ENCODE results near the gene DPH5.
"Not testable (repeated sequence)": the region's sequence is repeated elsewhere in the genome, so short reads cannot be mapped to it uniquely, and the experiment has no call there.

DPH5 gene

DNA sequence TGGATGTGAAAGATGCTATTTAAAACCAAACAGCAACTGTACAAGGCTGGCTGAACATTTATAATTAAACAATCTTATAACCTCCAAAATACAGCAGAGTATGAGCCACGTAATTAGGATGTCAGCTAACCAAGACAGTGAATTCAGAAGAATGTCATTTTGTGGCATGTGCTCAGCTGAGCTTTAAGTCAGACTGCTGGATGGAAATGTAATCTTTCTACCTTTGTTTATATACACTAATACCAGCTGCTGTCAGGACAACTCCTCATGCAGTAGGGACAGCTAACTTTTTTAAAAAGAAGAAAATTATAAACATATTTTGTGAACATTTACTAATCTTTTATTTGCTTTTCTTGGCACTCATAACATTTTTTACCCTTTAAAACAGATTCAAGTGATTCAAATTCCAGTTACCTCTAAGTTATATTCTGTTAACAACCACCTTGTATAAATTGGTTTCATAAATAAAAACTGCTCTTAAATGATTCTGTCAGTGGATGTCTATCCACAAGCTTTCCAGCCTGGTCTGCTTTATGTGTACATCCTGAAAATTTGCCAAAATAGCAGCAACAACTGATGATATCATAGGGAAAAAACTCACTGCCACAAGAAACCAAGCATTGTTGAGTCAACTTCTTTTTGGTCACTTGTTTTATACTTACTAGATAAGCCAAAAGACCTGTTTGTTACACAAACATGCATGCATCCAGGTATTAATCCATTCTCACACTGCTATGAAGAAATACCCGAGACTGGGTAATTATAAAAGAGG, 36.1 kb downstream of the DPH5 start:
- no peaks in the 10 kb centered on the region for H3K9me3 Mint-ChIP-seq

DNA sequence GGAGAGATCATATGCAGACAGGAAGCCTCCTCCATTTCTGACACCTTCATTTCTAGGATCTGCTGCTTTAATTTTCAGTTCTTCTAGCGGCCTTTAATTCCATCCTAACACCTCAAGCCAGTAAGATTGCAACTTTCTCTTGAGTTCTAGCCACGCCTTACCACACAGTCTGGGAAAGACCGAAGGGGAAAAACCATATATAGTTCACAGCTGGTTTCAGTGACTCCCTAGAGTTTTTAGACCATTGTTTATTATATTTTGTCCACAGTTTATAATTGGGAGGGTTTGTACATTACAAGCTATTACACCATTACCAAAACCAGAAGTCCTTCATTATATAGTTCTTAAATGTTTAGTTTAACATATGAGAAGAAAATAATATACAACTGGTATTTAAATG, 37.5 kb downstream of the DPH5 start:
- Mint-ChIP-seq H3K27me3 (no peaks in the 10 kb centered on the region), H3K36me3 (peaks cover 55 to 60% of the 10 kb centered on the region in 2 donors), H3K4me3 (no peak overlapping the region), H3K4me1 (peaks cover 2 to 11% of the 10 kb centered on the region in 2 donors), H3K9me3 (no peaks in the 10 kb centered on the region), H3K27ac (no peak overlapping the region)
- DNase-seq (no peak), ATAC-seq (replicated peaks) (no peak)

More for the DNA sequence above, 36.1 kb downstream of the DPH5 start:
- H3K27ac Mint-ChIP-seq = no peak overlapping the region
- H3K27me3 Mint-ChIP-seq = no peaks in the 10 kb centered on the region
- H3K36me3 Mint-ChIP-seq = peaks cover 51 to 52% of the 10 kb centered on the region in 2 donors
- peaks cover 2 to 11% of the 10 kb centered on the region in 2 donors for H3K4me1 Mint-ChIP-seq
- DNase-seq (no peak), ATAC-seq (replicated peaks) (no peak)
- H3K4me3 Mint-ChIP-seq = no peak overlapping the region

DNA sequence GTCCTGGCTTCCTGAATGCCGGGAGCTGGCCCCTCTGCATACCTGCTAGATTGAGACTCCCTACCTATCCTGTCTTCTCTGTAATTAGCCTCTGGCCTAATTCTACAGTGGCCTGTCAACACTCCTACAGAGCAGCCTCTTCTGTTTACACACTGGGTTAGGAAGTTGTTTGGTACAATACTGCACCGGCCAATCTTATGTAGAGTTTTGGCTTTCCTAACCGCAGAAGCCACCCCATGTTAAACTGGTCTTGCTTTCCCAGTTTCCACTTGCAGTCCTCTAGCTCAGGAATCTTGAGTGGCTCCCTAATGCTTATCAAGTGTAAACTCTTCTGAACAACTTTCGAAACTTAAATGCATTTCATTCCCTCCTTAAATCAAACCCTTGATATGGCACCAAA, 42.8 kb downstream of the DPH5 start:
- H3K27ac Mint-ChIP-seq = no peak overlapping the region
- H3K4me3 Mint-ChIP-seq = no peak overlapping the region
- no peaks in the 10 kb centered on the region for H3K27me3 Mint-ChIP-seq
- DNase-seq (no peak), ATAC-seq (replicated peaks) (no peak)
- H3K36me3 Mint-ChIP-seq = peaks cover 31 to 63% of the 10 kb centered on the region in 2 donors
- peaks cover 3 to 12% of the 10 kb centered on the region in 2 donors for H3K4me1 Mint-ChIP-seq
- no peaks in the 10 kb centered on the region for H3K9me3 Mint-ChIP-seq

DNA sequence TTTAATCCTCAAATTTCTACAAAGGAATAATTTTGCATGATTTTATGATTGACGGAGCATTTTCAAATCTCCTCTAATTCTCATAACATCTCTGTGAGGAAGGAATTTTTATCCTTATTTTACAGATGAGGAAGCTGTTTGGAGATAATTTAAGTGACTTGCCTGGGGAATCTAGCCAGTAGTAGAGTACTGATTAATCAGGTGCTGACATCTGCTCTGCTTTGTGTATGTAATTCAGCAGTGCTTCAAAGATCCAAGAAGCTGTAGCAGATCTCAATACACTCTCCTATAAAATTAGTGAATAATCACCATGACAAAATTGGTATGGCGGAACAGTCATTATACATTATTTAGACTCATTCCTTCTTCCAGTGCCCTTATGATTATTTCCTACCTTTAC, 46.0 kb downstream of the DPH5 start:
- Mint-ChIP-seq H3K4me3 (no peak overlapping the region), H3K27ac (no peak overlapping the region), H3K27me3 (no peaks in the 10 kb centered on the region), H3K4me1 (peaks cover 3 to 6% of the 10 kb centered on the region in 2 donors), H3K9me3 (no peaks in the 10 kb centered on the region), H3K36me3 (peaks cover 23 to 54% of the 10 kb centered on the region in 2 donors)
- DNase-seq = no peak
- ATAC-seq (replicated peaks) = peak in 1 of 2 donors; percentile 27

DNA sequence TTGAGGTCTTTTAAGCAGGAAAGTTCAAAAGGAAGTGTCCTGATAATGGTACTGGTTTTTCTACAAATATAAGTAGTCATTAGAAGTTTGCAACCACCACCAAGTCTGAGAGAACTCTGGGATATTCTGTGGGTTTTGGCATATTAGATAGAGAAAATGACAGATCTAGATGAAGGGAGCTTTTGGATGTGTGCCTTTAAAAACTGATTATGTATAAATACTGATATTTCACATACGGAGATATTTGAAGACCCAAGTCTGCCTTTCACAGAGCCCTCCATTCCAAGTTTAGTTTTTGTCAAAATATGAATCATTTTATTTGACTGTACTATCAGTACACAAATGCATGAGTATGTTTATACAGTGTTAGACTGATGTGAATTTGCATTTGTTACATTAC, 48.6 kb downstream of the DPH5 start:
- H3K36me3 Mint-ChIP-seq = peaks cover 22 to 49% of the 10 kb centered on the region in 2 donors
- ATAC-seq (replicated peaks) (no peak), DNase-seq (no peak)
- H3K4me1 Mint-ChIP-seq = peaks cover 7 to 9% of the 10 kb centered on the region in 2 donors
- H3K4me3 Mint-ChIP-seq = no peak overlapping the region
- H3K9me3 Mint-ChIP-seq = no peaks in the 10 kb centered on the region
- H3K27me3 Mint-ChIP-seq = no peaks in the 10 kb centered on the region
- no peak overlapping the region for H3K27ac Mint-ChIP-seq

DNA sequence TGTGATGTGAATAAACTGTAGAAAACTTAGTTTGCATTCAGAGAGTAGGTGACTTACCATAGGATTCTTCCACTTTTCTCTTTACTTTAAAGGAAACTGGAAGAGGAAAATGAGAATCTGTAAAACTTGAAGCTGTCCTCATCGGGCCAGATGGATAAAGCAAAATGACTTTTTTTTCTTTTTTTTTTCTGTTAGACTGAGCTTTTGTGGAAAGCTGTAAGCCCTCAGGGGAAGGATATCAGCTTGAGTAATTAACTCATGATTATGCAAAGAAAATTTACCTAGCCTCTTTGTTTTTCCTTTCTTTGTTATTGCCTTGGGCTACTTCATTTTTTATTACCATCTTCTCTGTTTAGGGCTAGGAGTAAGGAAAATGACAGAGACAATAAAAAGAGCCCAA, 53.4 kb downstream of the DPH5 start:
- Mint-ChIP-seq H3K36me3 (peaks cover 21 to 47% of the 10 kb centered on the region in 2 donors), H3K27ac (no peak overlapping the region), H3K4me3 (no peak overlapping the region), H3K9me3 (no peaks in the 10 kb centered on the region), H3K27me3 (no peaks in the 10 kb centered on the region), H3K4me1 (peaks cover 13 to 18% of the 10 kb centered on the region in 2 donors)
- DNase-seq (no peak), ATAC-seq (replicated peaks) (no peak)

DNA sequence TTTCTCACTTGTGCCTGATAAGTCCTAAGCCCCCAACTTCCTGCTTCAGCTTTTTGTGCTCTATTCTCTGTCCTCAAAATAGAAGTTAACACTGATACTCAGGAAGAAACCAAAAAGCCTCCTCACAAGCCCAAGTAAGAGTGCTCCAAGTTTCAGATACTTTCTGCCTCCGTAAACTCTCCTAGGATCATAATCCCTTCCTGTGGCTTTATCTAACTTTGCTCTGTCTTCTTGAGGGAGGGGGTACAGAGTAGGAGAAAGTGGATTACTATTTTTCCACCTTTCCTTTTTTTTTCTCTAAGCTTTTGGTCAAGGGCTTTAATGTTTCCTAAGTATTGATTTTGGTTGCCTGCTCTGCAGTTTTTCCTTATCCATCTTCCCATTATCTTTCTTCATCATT, 54.6 kb downstream of the DPH5 start:
- Mint-ChIP-seq H3K4me1 (peaks cover 13 to 18% of the 10 kb centered on the region in 2 donors), H3K4me3 (no peak overlapping the region), H3K27me3 (no peaks in the 10 kb centered on the region), H3K36me3 (peaks cover 17 to 47% of the 10 kb centered on the region in 2 donors), H3K9me3 (no peaks in the 10 kb centered on the region), H3K27ac (no peak overlapping the region)
- ATAC-seq (replicated peaks) (no peak), DNase-seq (no peak)

DNA sequence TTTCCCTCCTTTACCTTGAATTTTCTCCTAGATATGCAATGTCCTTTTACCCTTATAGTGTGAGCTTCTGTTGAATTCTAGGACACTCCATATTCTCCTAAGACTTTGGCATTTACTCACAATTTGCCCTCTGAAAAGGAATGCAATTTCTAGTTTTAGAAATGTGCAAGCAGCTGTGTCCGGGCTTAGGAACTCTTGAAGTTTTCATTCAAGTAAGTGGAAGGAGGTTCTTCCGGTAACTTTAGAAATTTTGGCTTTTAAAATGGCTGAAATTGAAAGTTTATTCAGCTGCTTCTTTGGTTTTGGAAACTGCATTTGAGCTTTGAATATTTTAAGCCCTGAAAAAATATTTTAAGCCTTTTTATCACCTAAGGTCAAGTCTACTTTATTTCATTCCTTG, 56.3 kb downstream of the DPH5 start:
- Mint-ChIP-seq H3K4me1 (peaks cover 14 to 18% of the 10 kb centered on the region in 2 donors), H3K36me3 (peaks cover 17 to 42% of the 10 kb centered on the region in 2 donors), H3K27me3 (no peaks in the 10 kb centered on the region), H3K9me3 (no peaks in the 10 kb centered on the region), H3K4me3 (no peak overlapping the region), H3K27ac (no peak overlapping the region)
- no peak for DNase-seq
- no peak for ATAC-seq (replicated peaks)

DNA sequence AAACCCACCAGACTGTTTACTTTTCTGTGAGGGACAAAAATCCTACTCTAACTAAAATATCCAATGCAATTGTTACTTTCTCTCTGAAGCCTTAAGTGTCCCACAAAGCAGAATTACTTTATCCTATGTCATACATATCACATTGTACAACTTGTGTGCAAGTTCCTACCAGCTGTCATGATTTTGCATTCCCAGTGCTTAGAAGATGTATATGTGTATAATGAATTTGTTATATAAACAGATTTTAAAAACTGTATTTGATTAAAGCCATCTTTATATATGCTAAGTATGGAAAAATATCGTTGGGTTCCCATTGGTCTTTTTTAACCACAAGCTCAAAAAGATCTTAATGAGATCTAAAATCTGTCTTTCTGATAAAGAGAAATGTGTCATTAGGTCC, 57.0 kb downstream of the DPH5 start:
- H3K27ac Mint-ChIP-seq = no peak overlapping the region
- no peaks in the 10 kb centered on the region for H3K9me3 Mint-ChIP-seq
- peaks cover 21 to 39% of the 10 kb centered on the region in 2 donors for H3K36me3 Mint-ChIP-seq
- H3K4me1 Mint-ChIP-seq = peaks cover 16 to 21% of the 10 kb centered on the region in 2 donors
- DNase-seq (no peak), ATAC-seq (replicated peaks) (no peak)
- no peaks in the 10 kb centered on the region for H3K27me3 Mint-ChIP-seq
- H3K4me3 Mint-ChIP-seq = no peak overlapping the region

DNA sequence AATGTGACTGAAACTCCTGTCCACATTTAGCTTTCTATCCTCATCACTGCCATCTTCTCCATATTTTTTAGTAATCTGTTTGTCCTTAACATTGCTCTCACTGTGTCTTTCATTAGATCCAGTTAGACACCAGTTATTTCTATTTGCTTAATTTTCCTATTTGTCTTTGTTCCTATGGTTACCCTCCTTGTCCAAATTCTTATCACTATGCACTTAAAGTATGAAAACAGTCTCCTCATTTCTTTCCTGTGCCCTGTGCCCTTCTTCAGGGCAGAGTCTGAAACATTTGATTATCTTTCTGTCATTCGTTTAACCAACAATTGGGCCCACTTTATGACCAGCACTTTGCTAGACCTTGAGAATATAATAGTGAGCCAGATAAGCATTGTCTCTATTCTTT, 65.5 kb downstream of the DPH5 start:
- Mint-ChIP-seq H3K4me1 (peaks cover 14 to 19% of the 10 kb centered on the region in 2 donors), H3K27ac (no peak overlapping the region), H3K36me3 (peaks cover 27 to 46% of the 10 kb centered on the region in 2 donors), H3K4me3 (no peak overlapping the region), H3K27me3 (no peaks in the 10 kb centered on the region), H3K9me3 (peaks cover 0 to 5% of the 10 kb centered on the region in 2 donors)
- DNase-seq = no peak
- no peak for ATAC-seq (replicated peaks)

DNA sequence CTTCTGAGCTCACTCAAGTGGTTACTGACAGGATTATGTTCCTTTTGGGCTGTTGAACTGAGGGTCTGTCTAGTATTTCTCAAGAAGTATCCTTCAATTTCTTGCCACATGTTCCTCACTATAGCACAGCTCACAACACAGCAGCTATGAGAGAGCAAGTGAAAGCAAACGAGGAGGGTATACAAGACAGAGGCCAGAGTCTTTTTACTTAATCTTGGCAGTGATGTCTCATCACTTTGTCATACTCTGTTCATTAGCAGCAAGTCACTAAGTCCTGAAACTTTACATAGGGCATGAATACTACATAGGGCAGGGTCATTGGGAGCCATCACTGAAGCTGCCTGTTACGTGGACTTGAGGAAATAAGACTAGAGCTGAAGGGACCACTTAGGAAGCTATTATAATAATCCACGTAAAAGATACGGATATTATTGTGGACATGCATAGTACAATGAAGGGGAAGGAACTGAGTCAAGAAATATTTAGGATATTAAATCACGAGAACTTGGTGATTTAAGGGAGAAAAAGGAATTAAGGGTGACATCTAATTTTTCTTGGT, 66.0 kb downstream of the DPH5 start:
- DNase-seq (no peak), ATAC-seq (replicated peaks) (no peak)
- peaks cover 14 to 19% of the 10 kb centered on the region in 2 donors for H3K4me1 Mint-ChIP-seq
- H3K27me3 Mint-ChIP-seq = no peaks in the 10 kb centered on the region
- H3K27ac Mint-ChIP-seq = no peak overlapping the region
- peaks cover 25 to 44% of the 10 kb centered on the region in 2 donors for H3K36me3 Mint-ChIP-seq
- H3K9me3 Mint-ChIP-seq = peaks cover 0 to 5% of the 10 kb centered on the region in 2 donors
- no peak overlapping the region for H3K4me3 Mint-ChIP-seq

DNA sequence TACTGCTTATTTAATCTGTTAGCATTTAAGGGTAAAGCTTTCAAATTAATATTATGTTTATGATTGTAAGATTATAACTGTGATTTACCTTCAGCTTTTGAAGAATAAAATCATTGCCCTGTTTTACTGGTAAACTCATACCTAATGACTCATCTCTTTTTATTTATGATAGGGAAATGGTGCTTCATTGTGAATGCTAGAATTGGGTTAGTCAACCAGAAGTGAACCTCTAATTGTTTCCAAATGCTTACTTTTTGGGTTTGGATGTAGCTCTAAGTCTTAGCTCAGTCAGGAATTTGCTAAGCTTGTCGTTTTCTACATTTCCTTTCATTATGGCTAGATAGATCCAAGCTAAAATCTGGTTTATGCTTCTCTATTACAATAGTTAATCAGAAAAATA, 70.3 kb downstream of the DPH5 start:
- H3K9me3 Mint-ChIP-seq = peaks cover 7 to 8% of the 10 kb centered on the region in 2 donors
- no peaks in the 10 kb centered on the region for H3K27me3 Mint-ChIP-seq
- peaks cover 17 to 18% of the 10 kb centered on the region in 2 donors for H3K4me1 Mint-ChIP-seq
- H3K36me3 Mint-ChIP-seq = peaks cover 27 to 44% of the 10 kb centered on the region in 2 donors
- H3K4me3 Mint-ChIP-seq = no peak overlapping the region
- H3K27ac Mint-ChIP-seq = no peak overlapping the region
- ATAC-seq (replicated peaks) = no peak
- no peak for DNase-seq

DNA sequence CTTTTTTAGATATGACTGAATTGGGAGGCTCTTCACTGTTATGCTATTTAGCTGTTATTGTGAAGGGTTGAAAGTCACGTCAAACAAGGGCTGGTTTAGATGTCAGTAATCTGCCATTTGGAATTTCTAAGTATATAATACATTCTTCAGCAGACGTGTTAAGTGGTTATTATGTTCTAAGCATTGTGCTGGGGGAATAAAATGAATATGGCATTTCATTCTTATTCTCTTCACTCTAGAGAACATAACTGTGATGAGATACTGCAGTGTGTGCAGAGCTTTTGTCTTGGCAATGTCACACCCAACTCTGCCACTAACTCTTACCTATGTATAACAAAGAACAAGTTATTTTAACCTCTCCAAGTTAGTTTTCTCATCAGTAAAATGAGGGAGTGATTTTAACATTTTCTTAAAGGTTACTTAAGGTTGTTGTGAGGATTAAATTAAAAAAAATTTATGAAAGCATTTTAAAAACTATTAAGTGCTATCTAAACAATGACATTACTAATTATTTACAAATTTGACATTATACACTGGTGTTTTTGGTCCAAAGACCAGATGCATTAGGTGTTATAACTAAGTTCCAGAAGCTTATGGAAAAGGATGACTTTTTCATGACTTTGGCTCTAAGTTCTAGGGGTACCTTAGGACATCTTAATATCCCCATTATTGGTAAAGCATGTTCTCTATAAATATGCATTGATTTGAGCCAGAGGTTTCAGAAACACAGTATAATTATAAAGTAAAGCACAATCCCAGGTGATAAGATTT, 71.4 kb downstream of the DPH5 start:
- Mint-ChIP-seq H3K4me3 (no peak overlapping the region), H3K9me3 (peaks cover 7 to 8% of the 10 kb centered on the region in 2 donors), H3K36me3 (peaks cover 28 to 49% of the 10 kb centered on the region in 2 donors), H3K27ac (no peak overlapping the region), H3K27me3 (no peaks in the 10 kb centered on the region), H3K4me1 (peaks cover 25 to 30% of the 10 kb centered on the region in 2 donors)
- DNase-seq (no peak), ATAC-seq (replicated peaks) (no peak)

DNA sequence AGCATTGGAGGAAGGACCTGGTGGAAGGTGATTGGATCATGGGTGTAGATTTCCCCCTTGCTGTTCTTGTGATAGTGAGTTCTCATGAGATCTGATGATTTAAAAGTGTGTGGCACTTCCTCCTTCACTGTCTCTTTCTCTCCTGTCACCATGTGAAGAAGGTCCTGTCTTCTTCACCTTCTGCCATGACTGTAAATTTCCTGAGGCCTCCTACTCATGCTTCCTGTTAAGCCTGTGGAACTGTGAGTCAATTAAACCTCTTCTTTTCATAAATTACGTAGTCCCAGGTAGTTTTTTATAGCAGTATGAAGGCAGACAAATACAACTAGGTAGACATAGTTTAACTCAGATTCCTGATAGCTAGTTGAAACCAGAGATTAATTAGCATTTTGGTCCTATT, 72.6 kb downstream of the DPH5 start:
- ATAC-seq (replicated peaks); H3K27ac Mint-ChIP-seq; H3K4me3 Mint-ChIP-seq; H3K27me3 Mint-ChIP-seq; DNase-seq: not testable (repeated sequence)
- H3K36me3 Mint-ChIP-seq = peaks cover 39 to 52% of the 10 kb centered on the region in 2 donors
- peaks cover 32 to 40% of the 10 kb centered on the region in 2 donors for H3K4me1 Mint-ChIP-seq
- peaks cover 14% of the 10 kb centered on the region in 2 donors for H3K9me3 Mint-ChIP-seq

Measured in stimulated activated naive B cell treated with anti-CD40 and anti-IgM and Interleukin-4, amounts not matched to agents 10 μg/mL and 1 μg/mL and 100 μg/mL, for 72 hours (primary cell).